Inflammatory macrophage treated with lipopolysaccharide for 1 hour (primary cell): Measurements from ENCODE around the gene PTGDR2.
"Not testable (repeated sequence)": the region's sequence is repeated elsewhere in the genome, so short reads cannot be mapped to it uniquely, and the experiment has no call there.

Source experiments
- DNase-seq, 2 donors: peaks; one replicate each; pipeline ENCODE4 v3.0.0-alpha.2; 2020 to 2022

Gene PTGDR2

DNA sequence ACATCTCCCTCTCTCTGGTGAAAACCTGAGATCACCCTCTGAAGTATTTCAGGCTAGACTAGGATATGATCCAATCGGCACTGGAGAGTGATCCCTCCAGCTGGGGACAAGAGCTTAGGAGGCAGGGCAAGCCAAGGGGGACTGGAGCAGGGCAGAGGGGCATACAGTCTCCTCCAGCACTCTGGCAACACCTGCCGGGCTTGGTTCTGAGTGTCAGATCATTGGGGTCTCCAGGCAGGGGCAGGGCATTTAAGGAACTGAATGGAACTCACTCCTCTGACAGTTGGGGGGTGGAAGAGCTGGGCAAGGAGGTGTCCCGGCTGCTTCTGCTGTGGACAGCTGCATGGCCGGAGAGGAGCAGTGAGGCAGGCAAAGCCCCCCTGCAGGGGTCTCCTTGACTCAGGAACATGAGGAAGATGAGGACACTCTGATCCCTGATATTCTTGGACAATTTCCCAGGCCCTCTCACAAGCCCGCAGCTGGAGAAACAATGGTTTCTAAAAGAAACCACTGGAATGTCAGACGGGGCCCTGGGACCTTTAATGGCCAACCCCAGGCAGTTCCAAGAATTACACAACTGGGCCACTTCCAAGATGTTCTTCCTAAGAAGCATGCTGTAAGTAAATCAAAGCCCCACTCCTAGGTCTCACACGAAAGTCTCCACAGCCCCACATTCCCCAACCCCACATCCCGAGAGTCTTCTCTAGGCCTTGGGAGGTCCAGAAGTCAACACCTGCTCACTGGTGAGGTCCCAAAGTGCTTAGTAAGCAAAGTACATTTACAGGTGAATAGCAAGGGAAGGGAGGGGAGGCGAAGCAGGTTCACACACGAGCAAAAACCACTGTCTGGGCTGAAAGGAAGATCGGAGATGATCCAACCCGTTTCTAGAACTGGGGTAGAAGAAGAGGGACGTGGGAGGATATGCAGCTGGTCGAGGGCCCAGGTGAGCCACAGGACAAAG, 15.0 kb downstream of the PTGDR2 start:
- DNase-seq, result no peak

- no peak for DNase-seq
Measured at GRCh38 chr11:60838132-60838531, 17.6 kb downstream of the PTGDR2 start.

DNA sequence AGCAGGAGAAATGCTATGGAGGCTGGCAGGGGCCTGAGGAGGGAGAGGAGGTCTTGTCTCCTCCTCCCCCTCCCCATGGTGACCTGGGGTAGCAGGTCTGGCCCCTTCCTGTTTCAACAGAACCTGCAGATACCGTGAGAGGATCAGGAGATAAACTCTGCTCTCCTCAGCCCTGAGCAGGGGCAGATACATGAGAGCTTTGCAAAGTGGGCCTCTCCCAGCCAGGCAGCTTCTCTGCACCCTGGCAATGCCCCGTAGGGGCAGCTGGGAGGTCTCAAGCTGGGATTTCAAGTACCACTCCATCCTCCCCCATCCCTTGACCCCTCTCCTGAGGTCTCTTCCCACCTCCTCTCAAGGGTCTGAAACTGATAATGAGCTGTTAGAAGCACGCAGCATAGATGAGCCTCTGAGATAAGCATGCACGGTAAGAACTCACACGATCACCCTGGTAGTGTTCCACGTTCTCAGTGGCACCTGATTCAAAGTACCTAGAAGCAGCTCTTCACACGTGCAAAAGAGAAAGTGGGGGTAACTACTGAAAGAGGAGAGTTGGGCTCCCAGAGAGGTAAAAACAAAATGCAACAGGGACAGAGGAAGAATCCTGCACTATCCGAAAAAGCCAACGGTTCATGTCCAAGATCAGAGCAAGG, 18.8 kb downstream of the PTGDR2 start:
- DNase-seq, result no peak

DNA sequence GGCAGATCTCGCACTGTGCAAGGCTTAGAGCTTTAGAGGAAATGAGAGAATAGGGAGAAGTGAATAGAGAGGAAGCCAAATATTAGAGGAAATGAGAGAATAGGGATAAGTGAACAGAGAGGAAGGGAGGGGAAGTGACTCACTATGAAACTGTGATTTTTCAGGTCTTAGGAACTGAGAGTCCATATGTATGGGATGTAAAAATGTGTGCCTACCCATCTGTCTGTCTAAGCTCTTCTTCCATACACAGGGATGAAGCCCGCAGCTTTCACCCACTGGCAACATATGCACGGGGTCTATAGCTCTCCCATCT, 20.3 kb downstream of the PTGDR2 start:
- peak in 1 of 2 donors; percentile 66 for DNase-seq

DNA sequence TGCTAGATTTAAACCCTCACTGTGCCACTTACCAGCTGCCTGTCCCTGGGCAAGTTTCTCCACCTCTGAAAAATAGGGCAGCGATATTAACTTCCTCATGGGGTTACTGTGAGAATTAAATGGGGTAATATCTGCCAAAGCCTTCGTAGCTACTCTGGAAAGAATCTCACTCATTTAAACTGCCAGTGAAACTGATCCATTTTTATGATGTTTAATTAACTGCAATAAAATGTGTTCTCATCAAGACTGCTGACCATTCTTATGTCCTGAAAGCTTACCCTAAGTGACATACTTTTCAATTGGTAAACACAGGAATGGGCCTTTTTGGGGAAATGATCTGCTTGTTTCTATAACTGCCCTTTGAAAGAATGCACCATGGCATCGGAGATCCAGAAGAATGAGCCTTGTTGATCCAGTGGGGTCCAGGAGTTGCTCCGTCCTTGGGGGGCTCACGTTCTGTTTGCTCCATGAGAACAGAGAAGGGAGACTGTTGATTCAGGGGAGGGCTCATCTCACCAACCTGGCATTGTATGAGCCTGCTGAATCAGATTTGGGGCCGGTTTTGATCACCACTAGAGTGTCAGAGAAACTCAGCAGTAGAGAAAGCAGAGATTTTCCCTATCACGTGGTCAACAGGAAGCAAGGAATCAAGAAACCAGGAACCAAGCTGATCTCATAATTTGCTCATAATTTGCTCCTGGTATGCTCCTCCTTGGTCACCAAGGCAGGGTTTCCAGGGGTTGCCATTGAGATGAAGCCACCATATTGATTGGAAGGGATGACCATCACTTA, 20.8 kb downstream of the PTGDR2 start:
- peak; percentile 26 to 67 for DNase-seq

GRCh38 chr11:60831501-60832079, 24.2 kb downstream of the PTGDR2 start:
- no peak for DNase-seq

GRCh38 chr11:60831143-60831500, 24.6 kb downstream of the PTGDR2 start:
- DNase-seq, result peak; percentile 49 to 91

- no peak for DNase-seq
Measured at GRCh38 chr11:60830478-60831142, 25.1 kb downstream of the PTGDR2 start.

- no peak for DNase-seq
Measured at GRCh38 chr11:60825790-60826189, 30.0 kb downstream of the PTGDR2 start.

DNA sequence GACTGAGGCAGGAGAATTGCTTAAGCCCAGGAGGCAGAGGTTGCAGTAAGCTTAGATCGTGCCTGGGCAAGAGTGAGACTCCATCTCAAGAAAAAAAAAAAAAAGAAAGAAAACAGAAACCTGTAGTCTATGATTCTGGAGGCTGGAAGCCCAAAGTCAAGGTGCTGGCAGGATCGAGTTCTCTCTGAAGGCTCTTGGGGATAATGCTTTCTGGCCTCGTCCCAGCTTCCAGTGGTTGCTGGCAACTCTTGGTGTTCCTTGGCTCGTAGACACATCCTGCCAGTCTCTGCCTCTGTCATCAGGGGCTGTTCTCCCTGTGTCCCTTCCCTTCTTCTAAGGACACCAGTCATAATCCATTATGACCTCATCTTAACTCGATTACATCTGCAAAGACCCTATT, 30.6 kb downstream of the PTGDR2 start:
- no peak for DNase-seq

GRCh38 chr11:60823745-60824306, 31.9 kb downstream of the PTGDR2 start:
- DNase-seq, result not testable (repeated sequence)

- no peak for DNase-seq
Measured at GRCh38 chr11:60821827-60822599, 33.7 kb downstream of the PTGDR2 start.

DNA sequence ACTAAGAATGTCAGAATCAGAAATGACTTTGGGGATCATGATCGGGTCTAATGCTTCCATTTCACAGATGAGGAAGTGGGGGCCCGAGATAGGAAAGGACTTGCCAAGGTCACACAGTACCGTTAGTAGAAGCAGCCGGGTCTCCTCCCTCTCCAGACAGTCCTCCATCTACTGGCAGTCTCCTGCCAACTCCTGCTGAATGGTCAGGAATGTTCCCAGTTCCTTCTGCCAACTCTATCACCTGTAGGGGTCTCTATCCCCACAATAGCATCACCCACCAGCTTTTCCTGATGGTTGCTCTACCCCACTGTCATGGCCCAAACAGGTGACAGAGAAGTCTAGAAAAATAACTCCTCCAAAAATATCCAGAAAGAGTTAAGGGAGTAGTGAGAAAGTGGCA, 37.7 kb downstream of the PTGDR2 start:
- no peak for DNase-seq

DNA sequence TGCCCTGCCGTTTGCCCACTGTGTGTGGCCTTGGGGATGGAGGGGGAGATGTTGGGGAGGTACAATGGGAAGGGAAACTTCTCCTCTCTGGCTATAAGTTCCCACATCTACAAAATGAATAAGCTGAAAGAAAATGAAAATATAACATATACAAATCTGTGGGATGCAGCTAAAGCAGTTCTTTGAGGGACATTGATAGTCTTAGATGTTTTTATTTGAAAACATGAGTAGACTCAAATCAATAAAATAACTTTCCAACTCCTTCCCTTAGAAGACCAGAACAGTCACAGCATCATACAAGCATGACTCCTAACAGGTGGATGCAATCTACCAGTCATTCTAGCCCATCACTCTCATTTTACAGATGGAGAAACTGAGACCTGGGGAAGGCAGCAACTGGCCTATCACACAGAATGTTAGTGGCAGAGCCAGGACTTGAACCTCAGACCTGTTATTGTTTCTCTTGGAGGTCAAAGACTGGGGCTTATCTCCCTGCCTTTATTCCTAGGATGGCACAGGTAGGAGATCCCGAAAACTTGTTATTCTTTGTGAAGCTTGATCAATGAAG, 39.1 kb downstream of the PTGDR2 start:
- DNase-seq, result no peak

GRCh38 chr11:60814112-60814511, 41.6 kb downstream of the PTGDR2 start:
- DNase-seq, result no peak

- DNase-seq, result no peak
Measured at GRCh38 chr11:60813324-60813723, 42.4 kb downstream of the PTGDR2 start.

GRCh38 chr11:60810569-60810968, 45.2 kb downstream of the PTGDR2 start:
- no peak for DNase-seq

DNA sequence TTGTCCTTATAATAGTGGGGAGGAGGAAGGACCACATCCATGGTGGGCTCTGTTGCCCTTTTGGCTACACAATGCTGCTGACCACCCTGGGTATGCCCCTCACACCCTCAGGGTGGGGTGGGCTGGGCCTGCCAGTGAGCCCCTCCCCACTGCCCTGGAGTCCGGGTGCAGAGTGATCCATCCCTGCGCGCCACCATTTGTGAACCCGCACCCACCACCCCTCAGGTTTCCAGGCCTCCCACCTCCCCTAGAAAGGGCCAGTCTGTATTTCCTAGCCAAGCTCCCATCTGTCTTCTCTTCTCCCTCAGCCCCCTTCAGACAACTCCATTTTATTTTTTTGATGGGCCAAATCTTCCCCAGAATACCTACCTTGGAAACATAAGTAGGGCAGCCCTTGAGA, 45.6 kb downstream of the PTGDR2 start:
- DNase-seq, result no peak

GRCh38 chr11:60809691-60810090, 46.1 kb downstream of the PTGDR2 start:
- DNase-seq, result no peak

- DNase-seq, result no peak
Measured at GRCh38 chr11:60809249-60809648, 46.5 kb downstream of the PTGDR2 start.

DNA sequence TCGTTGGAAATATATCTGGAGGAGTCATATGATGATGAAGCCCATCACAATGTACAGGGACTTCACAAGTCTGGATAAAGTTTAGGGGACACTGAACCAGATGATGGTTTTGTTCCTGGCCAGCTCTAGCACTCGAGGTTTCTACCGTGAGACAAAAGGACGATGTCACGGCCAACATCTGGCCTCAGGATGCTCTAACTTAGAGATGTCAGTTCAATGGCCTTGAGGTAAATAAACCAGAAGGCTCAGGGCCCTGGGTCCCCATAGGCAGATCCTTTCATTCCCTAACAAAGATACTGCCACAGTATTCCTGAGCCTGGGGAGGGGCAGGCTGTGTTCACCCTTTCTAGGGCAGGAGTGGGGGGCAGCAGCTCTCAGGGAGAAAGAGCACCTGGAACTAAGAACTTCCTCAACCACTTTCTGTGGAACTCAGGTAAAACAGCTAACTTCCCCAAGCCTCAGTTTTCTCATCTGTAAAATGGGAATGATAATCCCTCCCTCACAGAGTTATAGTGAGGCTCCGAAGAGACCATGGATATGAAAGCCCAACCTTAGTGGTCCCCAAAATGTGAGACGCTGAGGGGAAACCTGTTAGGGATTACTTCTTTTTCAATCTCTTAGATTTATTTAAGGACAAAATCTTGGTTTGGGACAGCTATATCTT, 52.3 kb downstream of the PTGDR2 start:
- no peak for DNase-seq
